IPS DF 4.7 (cell line): Measurements from ENCODE around the gene GALR3.

Experiments used
- DNase-seq: peaks from one replicate; pipeline ENCODE4 v3.0.0-alpha.2; 2013; ENCODE audit warnings: low spot score; ENCODE audit errors: extremely low read depth

Gene GALR3

GRCh38 chr22:37865510-37865909 is 42.3 kb downstream of the GALR3 start:
- DNase-seq: no peak

DNA sequence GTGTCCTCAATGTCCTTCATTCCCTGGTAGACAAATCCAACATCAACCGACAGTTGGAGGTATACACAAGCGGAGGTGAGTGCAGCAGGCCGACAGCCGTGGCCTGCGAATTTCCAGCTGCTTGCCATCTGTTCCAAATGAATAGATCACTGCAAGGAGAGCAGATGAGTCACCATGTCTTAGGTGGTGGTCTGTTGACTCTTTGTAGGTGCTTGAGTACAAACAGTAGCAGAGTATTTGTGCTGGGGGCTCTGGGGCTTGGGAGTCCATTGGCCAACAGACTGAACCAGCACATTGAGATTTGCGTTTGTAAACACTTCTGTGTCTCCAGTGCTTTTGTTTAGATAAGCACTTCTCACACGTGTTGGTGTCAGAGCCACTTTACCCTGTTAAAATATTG is 47.1 kb downstream of the GALR3 start:
- no peak for DNase-seq
